ENCODE data around the gene RUFY4. TPM values are rescaled to one million over a fixed set of nuclear protein-coding genes. Genes with fewer than 3 reads are reported as not detected.

The RUFY4 gene
- total RNA-seq, 1 experiment from 2014 or later, result not detected

GRCh38 chr2:218031771-218032257 lies 37.2 kb upstream of the RUFY4 start:
- in situ Hi-C loops (cut with HindIII; ENCODE audit: low pct_unique_long_range_greater_than_20kb, low sequenced_read_pairs) (no loop called here), intact Hi-C loops (cut with micrococcal nuclease; ENCODE audit: unreplicated experiment) (loop anchor here (5.0 kb wide), 1 partner anchor 245 kb away; no protein-coding TSS in a partner anchor)
- CTCF ChIA-PET, result interaction anchor here (0.9 kb wide), 1 partner anchor 246 kb away, joined by 3 read pairs; no protein-coding TSS in a partner anchor
- no peak for DNase-seq (ENCODE audit: low read depth, low spot score)
- Histone ChIP-seq H3K4me3 (ENCODE audit: low read depth in 2 of 2, low read length in 2 of 2) (no peak overlapping the region), H3K4me1 (ENCODE audit: control insufficient read depth, insufficient read depth, low read length) (no peaks in the 10 kb centered on the region; the same call in 1 of the 2 replicates), H3K36me3 (ENCODE audit: control insufficient read depth, insufficient read depth, low read length) (no peaks in the 10 kb centered on the region), H3K9me3 (ENCODE audit: control insufficient read depth, insufficient read depth, low read depth, low read length) (no peaks in the 10 kb centered on the region), H3K27me3 (ENCODE audit: control insufficient read depth, insufficient read depth, low read length) (no peaks in the 10 kb centered on the region), H3K27ac (ENCODE audit: low read length) (no peak overlapping the region)
- no peak for ATAC-seq
- TF ChIP-seq REST (IDR thresholded peaks at IDR 0.05; ENCODE audit: insufficient read depth in 1 of 2, low read depth in 2 of 2, low read length in 1 of 2) (no peak), POLR2AphosphoS5 (IDR thresholded peaks at IDR 0.05; ENCODE audit: low read depth, low read length) (no peak), SIN3A (IDR thresholded peaks at IDR 0.05; ENCODE audit: borderline replicate concordance, insufficient read depth, low read depth, low read length) (no peak), TCF7L2 (IDR thresholded peaks at IDR 0.05; ENCODE audit: low read depth, low read length) (no peak), CTCF (IDR thresholded peaks at IDR 0.05) (no peak)
- POLR2A ChIA-PET, result no interaction called here
- no TSS peak for BruUV-seq (replicated peaks)

- Histone ChIP-seq H3K36me3 (ENCODE audit: control insufficient read depth, insufficient read depth, low read length) (no peaks in the 10 kb centered on the region), H3K9me3 (ENCODE audit: control insufficient read depth, insufficient read depth, low read depth, low read length) (no peaks in the 10 kb centered on the region), H3K4me1 (ENCODE audit: control insufficient read depth, insufficient read depth, low read length) (no peaks in the 10 kb centered on the region; the same call in 1 of the 2 replicates), H3K27ac (ENCODE audit: low read length) (no peak overlapping the region), H3K27me3 (ENCODE audit: control insufficient read depth, insufficient read depth, low read length) (peaks cover 2% of the 10 kb centered on the region), H3K4me3 (ENCODE audit: low read depth in 2 of 2, low read length in 2 of 2) (no peak overlapping the region)
- DNase-seq (ENCODE audit: low read depth, low spot score), result no peak
- intact Hi-C loops (cut with micrococcal nuclease; ENCODE audit: unreplicated experiment), result loop anchor here (5.0 kb wide), 1 partner anchor 245 kb away; no protein-coding TSS in a partner anchor
- CTCF ChIA-PET, result interaction anchor here (0.6 to 1.1 kb wide), 2 partner anchors 247 to 1339 kb away, joined by 4 read pairs; no protein-coding TSS in a partner anchor
- TF ChIP-seq REST (IDR thresholded peaks at IDR 0.05; ENCODE audit: insufficient read depth in 1 of 2, low read depth in 2 of 2, low read length in 1 of 2) (no peak), SIN3A (IDR thresholded peaks at IDR 0.05; ENCODE audit: borderline replicate concordance, insufficient read depth, low read depth, low read length) (no peak), CTCF (IDR thresholded peaks at IDR 0.05) (no peak), POLR2AphosphoS5 (IDR thresholded peaks at IDR 0.05; ENCODE audit: low read depth, low read length) (no peak), TCF7L2 (IDR thresholded peaks at IDR 0.05; ENCODE audit: low read depth, low read length) (no peak)
- in situ Hi-C loops (cut with HindIII; ENCODE audit: low pct_unique_long_range_greater_than_20kb, low sequenced_read_pairs), result no loop called here
- ATAC-seq, result no peak
- POLR2A ChIA-PET, result no interaction called here
- BruUV-seq (replicated peaks), result no TSS peak
These were observed 36.5 kb upstream of the RUFY4 start for GRCh38 chr2:218032336-218033171.

Data from Panc1 (cell line).